Right lobe of liver (tissue), 6 donors: Measurements from ENCODE around the gene GUK1. TPM values are rescaled to one million over a fixed set of nuclear protein-coding genes. Genes with fewer than 3 reads are reported as not detected.

ENCODE experiments used
- ATAC-seq, 4 donors: fragments of 200-7000 bp; cut with Tn5 transposase; one replicate each; pipeline ENCODE4 v1.9.1; 2020; ENCODE audit warnings: mild to moderate bottlenecking in 4 of 4, moderate library complexity in 4 of 4
- DNase-seq, 3 donors: peaks; one replicate each; pipeline ENCODE4 v3.0.0-alpha.2; 2020
- H3K27ac ChIP-seq, 3 donors: fragments of 200-600 bp; one replicate each; pipeline ENCODE4 v1.8.0; 2022
- H3K27me3 ChIP-seq, 2 donors: fragments of 200-600 bp; one replicate each; pipeline ENCODE4 v1.8.0; 2022
- H3K36me3 ChIP-seq, 4 donors: fragments of 200-600 bp; sonication (generic) in 1 of 4; one replicate each; pipeline versions ENCODE4 v1.5.1 to v1.8.0; 2017 to 2022; ENCODE audit warnings: control low read depth in 1 of 4
- H3K4me1 ChIP-seq, 4 donors: fragments of 200-600 bp; sonication (generic) in 1 of 4; one replicate each; pipeline versions ENCODE4 v1.5.1 to v1.8.0; 2017 to 2022; ENCODE audit warnings: control low read depth in 1 of 4
- H3K4me3 ChIP-seq, 3 donors: fragments of 200-600 bp; one replicate each; pipeline ENCODE4 v1.8.0; 2022
- H3K9me3 ChIP-seq, 4 donors: fragments of 200-600 bp; sonication (generic) in 1 of 4; one replicate each; pipeline versions ENCODE4 v1.5.1 to v1.8.0; 2017 to 2022; ENCODE audit warnings: control low read depth in 1 of 4
- POLR2A ChIP-seq: fragments of 450-650 bp; IDR thresholded peaks from one replicate; pipeline ENCODE4 v1.6.1; 2017; ENCODE audit warnings: antibody characterized with exemption, mild to moderate bottlenecking
- WGBS: methylation state at CpG from one replicate; pipeline ENCODE4 v1.1.6; 2018; ENCODE audit warnings: low coverage, low lambda C conversion rate; ENCODE audit not compliant: insufficient coverage; ENCODE audit errors: missing lambda C conversion rate; 5-methylcytosine and 5-hydroxymethylcytosine counted together
- intact Hi-C, 2 donors: fragments of 100-400 bp; cut with DNase I; formaldehyde crosslinking; loops; one replicate each; pipeline versions ENCODE4 v1.11.2 to v1.14.1; 2022
- total RNA-seq, 6 experiments: library from RNA; depleted of rRNA in 2 of 6; stranded (reverse); fragments of >200 nt in 2 of 6; fragmentation: NEBNext Ultra II Directional in 3 of 6; extraction: Animal tissue kit (Norgen Biotek cat#: 25700) in 3 of 6; gene quantifications; one replicate each; pipeline versions ENCODE4 v1.1.0 to v1.2.4, GENCODE V29; 2016 to 2023
- TF ChIP-seq, protein P1 (sequence below), 4 donors: fragments of 200-600 bp in 3 of 4; fragments of 450-650 bp in 1 of 4; IDR thresholded peaks; one replicate each; pipeline versions ENCODE4 v1.5.1 to v1.8.0; 2016 to 2022; ENCODE audit warnings: antibody characterized with exemption in 4 of 4, mild to moderate bottlenecking in 2 of 4
- donor health status: DM: no; HTN: yes; CAD: no.
- donor health status: DM: no; HTN: no; CAD: no.
- donor health status: DM: no; HTN: no; CAD: no.
- donor health status: DM: no; HTN: yes; CAD: no.
- donor health status: DM: no; HTN: yes; CAD: no.

Gene GUK1
- total RNA-seq, 6 experiments from 2014 or later, result 78.0 to 235 (median 108) TPM

DNA sequence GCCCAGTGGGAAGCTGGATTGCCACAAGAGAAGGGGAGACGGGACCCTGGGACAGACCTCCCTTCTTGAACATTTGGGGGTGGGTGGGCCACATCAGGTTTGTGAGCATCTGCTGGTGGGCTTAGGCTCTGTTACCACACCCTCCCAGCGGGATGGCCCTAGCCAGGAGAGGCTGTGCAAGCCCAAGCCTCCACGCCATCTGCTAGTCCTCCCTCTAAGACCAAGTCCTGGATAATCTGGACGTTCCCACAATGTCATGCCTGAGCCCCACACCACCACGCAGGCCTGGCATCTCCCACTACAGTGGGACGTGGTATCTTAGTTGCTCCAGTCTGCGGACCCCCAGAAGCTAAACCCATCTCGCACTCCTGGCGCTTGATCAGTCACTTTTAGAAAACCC lies 21.8 kb downstream of the GUK1 start:
- Histone ChIP-seq H3K9me3 (no peaks in the 10 kb centered on the region), H3K4me3 (no peak overlapping the region), H3K4me1 (peaks cover 0 to 11% (median 3%) of the 10 kb centered on the region in 4 donors), H3K36me3 (no peaks in the 10 kb centered on the region), H3K27me3 (no peaks in the 10 kb centered on the region), H3K27ac (peak overlapping the region in 1 of 3 donors; percentile 12)
- ATAC-seq (no peak), DNase-seq (peak in 1 of 3 donors; percentile 14)
- WGBS, result 71% methylated on average over 7 of the region's 9 CpGs
- TF ChIP-seq, protein P1, sequence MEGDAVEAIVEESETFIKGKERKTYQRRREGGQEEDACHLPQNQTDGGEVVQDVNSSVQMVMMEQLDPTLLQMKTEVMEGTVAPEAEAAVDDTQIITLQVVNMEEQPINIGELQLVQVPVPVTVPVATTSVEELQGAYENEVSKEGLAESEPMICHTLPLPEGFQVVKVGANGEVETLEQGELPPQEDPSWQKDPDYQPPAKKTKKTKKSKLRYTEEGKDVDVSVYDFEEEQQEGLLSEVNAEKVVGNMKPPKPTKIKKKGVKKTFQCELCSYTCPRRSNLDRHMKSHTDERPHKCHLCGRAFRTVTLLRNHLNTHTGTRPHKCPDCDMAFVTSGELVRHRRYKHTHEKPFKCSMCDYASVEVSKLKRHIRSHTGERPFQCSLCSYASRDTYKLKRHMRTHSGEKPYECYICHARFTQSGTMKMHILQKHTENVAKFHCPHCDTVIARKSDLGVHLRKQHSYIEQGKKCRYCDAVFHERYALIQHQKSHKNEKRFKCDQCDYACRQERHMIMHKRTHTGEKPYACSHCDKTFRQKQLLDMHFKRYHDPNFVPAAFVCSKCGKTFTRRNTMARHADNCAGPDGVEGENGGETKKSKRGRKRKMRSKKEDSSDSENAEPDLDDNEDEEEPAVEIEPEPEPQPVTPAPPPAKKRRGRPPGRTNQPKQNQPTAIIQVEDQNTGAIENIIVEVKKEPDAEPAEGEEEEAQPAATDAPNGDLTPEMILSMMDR (IDR thresholded peaks at IDR 0.05), result no peak
- no peak for TF ChIP-seq POLR2A
- intact Hi-C loops, result no loop called here

DNA sequence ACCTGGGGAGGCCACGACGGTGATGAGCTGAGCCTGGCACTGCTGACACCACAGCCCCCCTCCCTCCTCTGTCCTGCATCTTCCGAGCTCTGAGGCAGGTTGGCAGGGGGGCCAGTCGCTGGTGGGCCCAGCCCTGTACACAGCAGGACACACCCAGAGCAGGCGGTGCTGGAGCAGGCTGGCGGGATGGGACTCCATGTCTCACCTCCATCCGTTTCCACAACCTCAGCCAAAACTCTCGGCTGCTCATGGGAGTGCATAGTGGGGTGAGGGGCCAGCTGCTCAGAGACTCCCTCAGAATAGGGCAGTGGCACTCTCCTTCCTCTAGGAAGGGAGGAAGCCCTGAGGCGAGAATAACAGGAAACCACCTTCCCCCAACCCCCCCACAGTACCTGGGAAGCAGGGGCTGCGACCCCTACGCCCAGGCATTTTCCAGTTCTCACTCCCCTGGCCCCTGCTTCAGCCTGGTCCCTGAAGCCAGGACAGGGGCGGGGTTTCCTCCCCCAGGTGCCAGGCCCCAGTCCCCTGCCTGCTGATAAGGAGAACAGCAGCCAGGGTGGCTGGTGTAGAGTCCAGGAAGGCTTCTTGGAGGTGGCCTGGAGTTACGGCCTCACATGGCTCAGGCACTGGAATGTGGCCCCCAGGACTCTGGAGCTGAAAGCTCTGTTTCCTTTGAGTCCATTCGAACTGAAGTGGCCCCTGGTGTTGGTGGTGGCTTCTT lies 22.4 kb downstream of the GUK1 start:
- ATAC-seq (no peak), DNase-seq (peak in 1 of 3 donors; percentile 43)
- WGBS, result 20% methylated on average over 5 of the region's 14 CpGs
- Histone ChIP-seq H3K9me3 (no peaks in the 10 kb centered on the region), H3K4me1 (peaks cover 0 to 12% (median 4%) of the 10 kb centered on the region in 4 donors), H3K27me3 (no peaks in the 10 kb centered on the region), H3K4me3 (no peak overlapping the region), H3K27ac (peak overlapping the region; percentile 1 to 69 (median 49)), H3K36me3 (no peaks in the 10 kb centered on the region)
- TF ChIP-seq, protein P1 (IDR thresholded peaks at IDR 0.05), result no peak
- TF ChIP-seq POLR2A, result no peak
- intact Hi-C loops, result no loop called here

DNA sequence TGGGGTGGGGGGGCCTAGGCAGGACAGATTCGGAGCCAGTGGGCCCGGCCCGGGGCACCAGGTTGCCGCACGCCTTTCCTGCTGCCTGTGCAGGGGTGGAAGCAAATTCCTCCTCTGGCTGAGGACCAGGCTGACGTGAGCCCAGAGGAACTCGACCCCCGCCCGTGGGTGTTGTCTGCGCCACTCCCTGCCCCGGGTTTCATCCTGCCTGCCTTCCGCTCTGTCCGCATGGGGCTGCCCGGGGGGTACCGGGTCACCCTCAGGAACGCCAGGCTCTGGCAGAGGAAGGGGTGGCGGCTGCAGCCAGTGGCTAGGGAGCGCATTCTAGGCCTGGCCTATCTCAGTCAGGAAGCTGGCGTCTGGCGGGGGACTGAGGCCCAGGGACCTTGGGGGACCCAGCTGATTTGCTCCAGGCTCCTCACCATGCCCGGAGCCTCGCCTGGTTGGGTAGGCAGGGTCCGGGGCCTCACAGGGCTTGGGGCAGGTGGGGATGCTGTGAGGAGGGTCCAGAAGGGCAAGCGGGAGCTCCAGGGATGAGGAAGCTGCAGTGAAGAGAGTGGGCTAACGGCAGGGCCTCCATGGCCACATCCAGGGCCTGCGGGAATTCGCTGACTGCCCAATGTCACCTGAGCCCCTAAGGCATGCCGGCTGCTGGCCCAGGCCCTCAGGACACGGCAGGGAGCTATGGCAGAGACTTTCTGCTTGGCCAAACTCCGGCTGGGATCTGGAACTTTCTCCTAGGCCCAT lies 23.1 kb downstream of the GUK1 start:
- no CpG with 5 or more reads among the region's 30 CpGs for WGBS
- Histone ChIP-seq H3K9me3 (no peaks in the 10 kb centered on the region), H3K4me3 (no peak overlapping the region), H3K36me3 (no peaks in the 10 kb centered on the region), H3K27ac (peak overlapping the region in 2 of 3 donors; percentile 49 to 69), H3K4me1 (peaks cover 0 to 12% (median 4%) of the 10 kb centered on the region in 4 donors), H3K27me3 (no peaks in the 10 kb centered on the region)
- intact Hi-C loops, result no loop called here
- ATAC-seq (no peak), DNase-seq (peak in 1 of 3 donors; percentile 60)
- TF ChIP-seq, protein P1 (IDR thresholded peaks at IDR 0.05), result no peak
- TF ChIP-seq POLR2A, result no peak

DNA sequence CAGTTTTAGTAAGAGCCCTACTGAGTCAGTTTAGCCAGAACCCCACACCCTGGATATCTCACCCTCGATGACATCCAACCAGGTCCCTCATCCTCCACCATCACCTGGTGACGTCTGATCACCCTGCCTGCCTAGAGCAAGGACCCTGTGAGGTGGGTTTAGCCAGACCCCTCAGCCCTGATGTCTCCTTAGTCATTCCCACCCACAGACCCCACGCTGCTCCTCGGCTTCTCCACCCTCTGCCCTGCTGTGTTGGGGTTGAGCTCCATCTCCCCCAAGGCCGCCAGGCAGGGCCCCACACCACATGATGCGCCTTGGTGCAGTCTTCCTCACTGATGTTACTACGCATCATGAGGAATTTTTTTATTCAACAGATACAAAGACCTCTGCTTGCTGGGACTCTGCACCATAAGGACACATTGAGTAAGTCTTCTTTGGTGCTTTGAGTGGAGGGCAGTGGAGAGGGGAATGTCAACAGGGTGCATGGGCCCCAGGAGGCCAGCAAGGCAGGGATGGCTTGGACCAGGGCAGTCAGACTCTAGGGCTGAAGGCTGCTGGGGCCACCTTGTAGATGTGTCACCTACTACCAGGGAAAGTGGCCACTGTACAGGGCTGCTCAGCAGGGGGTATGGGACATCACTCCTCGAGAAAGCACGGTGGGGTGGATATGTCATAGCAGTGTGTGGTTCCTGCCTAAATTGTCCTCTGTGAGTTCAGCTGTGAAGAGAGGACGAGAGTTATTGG lies 23.9 kb downstream of the GUK1 start:
- no peaks in the 10 kb centered on the region for H3K9me3 ChIP-seq
- WGBS, result 89% methylated on average over 5 of the region's 10 CpGs
- no peak for ATAC-seq
- DNase-seq, result peak in 2 of 3 donors; percentile 22 to 47
- no peaks in the 10 kb centered on the region for H3K36me3 ChIP-seq
- no peak for TF ChIP-seq POLR2A
- TF ChIP-seq, protein P1 (IDR thresholded peaks at IDR 0.05), result no peak
- H3K27ac ChIP-seq, result peak overlapping the region in 2 of 3 donors; percentile 49 to 69
- H3K4me3 ChIP-seq, result no peak overlapping the region
- intact Hi-C loops, result no loop called here
- no peaks in the 10 kb centered on the region for H3K27me3 ChIP-seq
- H3K4me1 ChIP-seq, result peaks cover 0 to 12% (median 4%) of the 10 kb centered on the region in 4 donors
